ENCODE data around the gene ID3.
A peak's percentile ranks its signal among the peaks of the same experiment; 100 is the strongest.

DNA sequence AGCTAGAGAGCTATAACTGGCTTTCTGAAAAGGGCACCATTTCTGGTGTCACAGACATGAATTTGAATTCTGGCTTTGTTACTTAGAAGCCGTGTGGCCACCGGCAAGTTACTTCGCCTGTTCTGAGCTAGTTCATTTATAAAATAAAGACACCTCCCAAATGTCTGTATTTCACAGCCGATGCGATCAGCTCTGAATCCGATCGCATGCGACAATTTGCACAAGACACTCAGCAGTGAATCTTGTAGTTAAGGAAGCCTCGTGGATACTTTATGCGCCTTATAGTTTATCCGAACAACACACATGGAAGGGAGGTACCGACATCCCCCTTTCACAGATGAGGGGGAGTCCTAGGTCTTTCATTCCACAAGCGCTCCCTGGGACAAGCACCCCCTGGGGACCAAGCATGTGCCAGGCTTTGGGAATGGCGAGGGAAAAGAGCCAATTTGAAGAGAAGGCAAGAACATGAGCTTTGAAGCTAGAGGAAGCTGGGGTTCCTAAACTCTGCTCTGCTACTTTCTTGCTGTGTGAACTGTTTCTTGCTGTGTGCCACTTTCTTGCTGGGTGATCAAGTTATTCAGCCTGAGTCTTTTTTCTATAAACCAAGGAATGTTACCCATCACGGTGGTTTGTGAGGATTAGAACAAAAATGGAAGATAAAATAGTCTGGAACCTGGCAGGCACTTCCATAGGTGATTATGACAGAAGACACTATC lies 3.9 kb downstream of the ID3 start:
- TF ChIP-seq, protein P1, sequence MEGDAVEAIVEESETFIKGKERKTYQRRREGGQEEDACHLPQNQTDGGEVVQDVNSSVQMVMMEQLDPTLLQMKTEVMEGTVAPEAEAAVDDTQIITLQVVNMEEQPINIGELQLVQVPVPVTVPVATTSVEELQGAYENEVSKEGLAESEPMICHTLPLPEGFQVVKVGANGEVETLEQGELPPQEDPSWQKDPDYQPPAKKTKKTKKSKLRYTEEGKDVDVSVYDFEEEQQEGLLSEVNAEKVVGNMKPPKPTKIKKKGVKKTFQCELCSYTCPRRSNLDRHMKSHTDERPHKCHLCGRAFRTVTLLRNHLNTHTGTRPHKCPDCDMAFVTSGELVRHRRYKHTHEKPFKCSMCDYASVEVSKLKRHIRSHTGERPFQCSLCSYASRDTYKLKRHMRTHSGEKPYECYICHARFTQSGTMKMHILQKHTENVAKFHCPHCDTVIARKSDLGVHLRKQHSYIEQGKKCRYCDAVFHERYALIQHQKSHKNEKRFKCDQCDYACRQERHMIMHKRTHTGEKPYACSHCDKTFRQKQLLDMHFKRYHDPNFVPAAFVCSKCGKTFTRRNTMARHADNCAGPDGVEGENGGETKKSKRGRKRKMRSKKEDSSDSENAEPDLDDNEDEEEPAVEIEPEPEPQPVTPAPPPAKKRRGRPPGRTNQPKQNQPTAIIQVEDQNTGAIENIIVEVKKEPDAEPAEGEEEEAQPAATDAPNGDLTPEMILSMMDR (IDR thresholded peaks at IDR 0.05) = peak; percentile 18
- no peak for TF ChIP-seq ZFX (IDR thresholded peaks at IDR 0.05; ENCODE audit: borderline replicate concordance)
